Activated naive CD4-positive, alpha-beta T cell treated with anti-CD3 and anti-CD28 coated beads, Interleukin-2, amount 50 U/mL, for 72 hours (primary cell): Measurements from ENCODE around the gene EGFR. TPM values are rescaled to one million over a fixed set of nuclear protein-coding genes. Genes with fewer than 3 reads are reported as not detected.

Experiments
- ATAC-seq, 2 donors: fragments of 150-1000 bp; cut with Tn5 transposase; 2 replicates each; pipeline ENCODE4 v1.10.0; 2021; ENCODE audit warnings: mild to moderate bottlenecking in 2 of 2, moderate library complexity in 2 of 2
- DNase-seq, 2 donors: peaks; one replicate each; pipeline ENCODE4 v3.0.0; 2021 to 2022; ENCODE audit warnings: low spot score in 2 of 2
- H3K27ac Mint-ChIP-seq, 2 donors: one replicate each; pipeline ENCODE4 v1.8.0; 2022; ENCODE audit warnings: mild to moderate bottlenecking in 2 of 2, mixed read lengths in 2 of 2
- H3K36me3 Mint-ChIP-seq, 2 donors: one replicate each; pipeline ENCODE4 v1.8.0; 2022; ENCODE audit warnings: mixed read lengths in 2 of 2
- H3K9me3 Mint-ChIP-seq, 2 donors: one replicate each; pipeline ENCODE4 v1.8.0; 2022; ENCODE audit warnings: mixed read lengths in 2 of 2
- total RNA-seq, 2 donors: library from RNA; stranded (reverse); gene quantifications; one replicate each; pipeline ENCODE4 v1.2.3, GENCODE V29; 2022

Gene EGFR
- total RNA-seq, 2 donors from 2014 or later: not detected

DNA sequence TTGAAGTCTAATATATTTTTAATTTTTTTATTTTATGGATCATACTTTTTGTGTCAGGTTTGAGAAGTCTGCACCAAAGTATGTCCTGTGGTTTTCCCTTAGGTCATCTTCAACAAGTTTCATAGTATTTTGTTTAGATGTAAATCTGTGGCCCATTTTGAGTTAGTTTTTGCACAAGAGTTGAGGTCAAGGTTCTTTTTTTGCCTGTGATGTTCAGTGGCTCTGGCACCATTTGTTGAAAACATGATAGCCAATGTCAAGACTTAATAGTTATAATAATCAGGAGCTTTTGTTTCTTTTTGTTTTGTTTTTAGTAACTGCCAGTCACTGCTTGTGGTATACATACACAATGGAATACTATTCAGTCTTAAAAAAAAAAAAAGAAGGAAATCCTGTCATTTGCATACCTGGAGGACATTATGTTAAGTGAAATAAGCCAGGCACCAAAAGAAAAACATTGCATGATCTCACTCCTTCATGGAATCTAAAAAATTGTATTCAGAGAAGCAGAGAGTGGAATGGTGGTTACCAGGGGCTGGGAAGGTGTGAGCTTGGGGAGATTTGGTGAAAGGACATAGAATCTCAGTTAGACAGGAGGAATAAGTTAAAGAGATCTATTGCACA is 61.3 kb downstream of the EGFR start:
- Mint-ChIP-seq H3K9me3 (no peaks in the 10 kb centered on the region), H3K27ac (no peak overlapping the region), H3K36me3 (no peaks in the 10 kb centered on the region)
- ATAC-seq (no peak), DNase-seq (no peak)

- DNase-seq: no peak
- Mint-ChIP-seq H3K36me3 (no peaks in the 10 kb centered on the region), H3K27ac (no peak overlapping the region), H3K9me3 (no peaks in the 10 kb centered on the region)
- no peak for ATAC-seq
Measured at GRCh38 chr7:55081068-55081467, 62.3 kb downstream of the EGFR start.

DNA sequence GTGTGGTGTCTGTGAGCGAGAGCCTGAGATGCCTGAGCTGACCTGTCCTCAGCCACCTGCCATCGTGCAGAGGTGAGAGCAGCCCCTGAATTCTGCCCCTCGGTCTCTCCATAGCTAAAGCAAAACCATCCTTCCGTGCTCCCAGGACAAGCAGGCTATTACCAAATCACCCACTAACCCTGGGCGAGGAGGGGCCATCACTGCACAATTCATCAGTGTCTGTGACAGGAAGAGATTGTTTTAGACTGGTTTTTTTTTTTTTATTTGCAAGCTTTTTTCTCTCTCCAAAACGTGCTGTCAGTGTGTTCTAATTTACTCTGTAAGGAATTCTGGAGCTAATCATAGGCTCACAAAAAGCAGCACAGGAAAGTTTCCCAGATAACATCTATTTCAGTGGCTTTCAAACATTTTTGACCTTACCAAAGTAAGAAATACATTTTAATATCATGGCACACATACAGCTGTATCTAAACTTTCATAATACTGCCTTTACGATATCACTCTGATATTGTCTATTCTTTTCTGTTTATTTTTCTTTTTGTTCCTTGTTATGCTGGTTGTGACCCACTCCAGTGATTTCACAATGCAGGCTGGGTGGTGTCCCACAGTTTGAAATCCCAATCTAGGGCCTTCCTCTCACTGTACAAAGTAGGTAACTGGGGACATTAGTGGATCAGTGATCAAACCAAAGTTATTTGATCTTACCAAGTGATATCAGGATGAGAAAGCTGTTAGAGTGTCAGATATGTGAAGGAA is 62.8 kb downstream of the EGFR start:
- DNase-seq (no peak), ATAC-seq (no peak)
- Mint-ChIP-seq H3K36me3 (no peaks in the 10 kb centered on the region), H3K27ac (no peak overlapping the region), H3K9me3 (no peaks in the 10 kb centered on the region)

- H3K27ac Mint-ChIP-seq: no peak overlapping the region
- ATAC-seq (no peak), DNase-seq (no peak)
- no peaks in the 10 kb centered on the region for H3K9me3 Mint-ChIP-seq
- no peaks in the 10 kb centered on the region for H3K36me3 Mint-ChIP-seq
Measured at GRCh38 chr7:55082228-55082603, 63.4 kb downstream of the EGFR start.

- Mint-ChIP-seq H3K27ac (no peak overlapping the region), H3K9me3 (no peaks in the 10 kb centered on the region), H3K36me3 (no peaks in the 10 kb centered on the region)
- ATAC-seq (no peak), DNase-seq (no peak)
Measured at GRCh38 chr7:55083206-55083605, 64.4 kb downstream of the EGFR start.

DNA sequence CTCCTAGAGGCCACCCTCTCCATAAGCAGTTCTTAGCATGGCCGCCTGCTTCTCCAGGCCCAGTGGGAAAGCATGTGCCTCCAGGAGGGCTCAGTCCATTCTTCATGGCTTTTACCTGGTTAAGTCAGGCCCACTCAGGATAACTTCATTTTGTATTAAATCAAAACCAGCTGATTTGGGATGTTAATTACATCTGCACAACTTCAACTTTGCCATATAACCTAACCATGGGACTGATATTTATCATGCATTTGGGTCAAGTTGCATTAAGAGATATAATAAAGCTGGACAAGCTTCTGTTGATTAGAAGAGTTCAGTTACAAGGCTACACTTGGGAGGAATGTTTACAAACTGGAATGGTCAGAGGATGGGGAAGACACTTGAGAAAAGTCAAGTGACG is 65.5 kb downstream of the EGFR start:
- Mint-ChIP-seq H3K9me3 (no peaks in the 10 kb centered on the region), H3K36me3 (no peaks in the 10 kb centered on the region), H3K27ac (no peak overlapping the region)
- ATAC-seq (no peak), DNase-seq (no peak)

DNA sequence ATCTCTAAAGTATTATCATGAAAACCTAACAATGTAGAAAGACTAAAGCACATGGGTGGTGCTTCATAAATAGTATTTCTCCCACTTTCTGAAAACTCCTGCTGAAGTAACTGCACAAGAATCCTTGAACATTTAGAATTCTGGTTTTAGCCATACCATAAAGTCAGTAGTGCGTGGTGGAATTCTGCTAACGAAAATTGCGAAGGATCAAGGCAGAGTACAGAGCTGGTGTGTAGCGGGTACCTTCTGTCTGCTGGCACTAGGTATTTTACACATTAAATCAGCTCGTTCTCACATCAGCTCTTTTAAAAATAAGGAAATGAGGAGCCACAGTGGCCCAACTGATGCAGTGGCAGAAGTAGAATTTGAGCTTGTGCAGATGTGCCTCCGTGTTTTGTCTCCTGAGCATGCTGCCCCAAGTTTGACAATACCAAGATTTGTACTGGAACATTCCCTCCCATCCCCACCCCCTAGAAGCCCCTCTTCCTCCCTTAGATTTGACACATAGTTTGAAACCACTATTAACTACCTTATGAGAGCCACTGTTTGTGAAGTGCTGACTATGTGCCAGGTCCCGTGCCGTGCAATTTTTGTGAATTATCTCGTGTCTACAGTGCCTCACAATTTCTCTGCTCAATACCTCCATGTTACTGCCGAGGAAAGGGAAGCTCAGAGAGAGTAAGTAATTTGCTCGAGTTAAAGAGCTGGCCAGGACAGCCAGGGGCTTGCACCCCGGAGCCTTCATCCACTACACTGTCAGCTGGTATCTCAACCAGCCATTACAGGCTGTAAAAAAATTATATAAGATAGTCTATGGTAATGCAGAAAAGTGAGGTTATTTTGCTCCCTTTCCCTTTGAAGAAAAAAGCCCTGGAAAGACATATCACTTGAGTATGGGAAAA is 66.9 kb downstream of the EGFR start:
- H3K27ac Mint-ChIP-seq: peak overlapping the region in 1 of 2 donors; percentile 12
- H3K9me3 Mint-ChIP-seq: no peaks in the 10 kb centered on the region
- ATAC-seq (peak; percentile 30 to 56), DNase-seq (no peak)
- no peaks in the 10 kb centered on the region for H3K36me3 Mint-ChIP-seq

GRCh38 chr7:55086413-55087201 is 67.8 kb downstream of the EGFR start:
- Mint-ChIP-seq H3K27ac (peak overlapping the region in 1 of 2 donors; percentile 12), H3K9me3 (no peaks in the 10 kb centered on the region), H3K36me3 (no peaks in the 10 kb centered on the region)
- DNase-seq (peak; percentile 14 to 59), ATAC-seq (peak; percentile 83 to 90)

DNA sequence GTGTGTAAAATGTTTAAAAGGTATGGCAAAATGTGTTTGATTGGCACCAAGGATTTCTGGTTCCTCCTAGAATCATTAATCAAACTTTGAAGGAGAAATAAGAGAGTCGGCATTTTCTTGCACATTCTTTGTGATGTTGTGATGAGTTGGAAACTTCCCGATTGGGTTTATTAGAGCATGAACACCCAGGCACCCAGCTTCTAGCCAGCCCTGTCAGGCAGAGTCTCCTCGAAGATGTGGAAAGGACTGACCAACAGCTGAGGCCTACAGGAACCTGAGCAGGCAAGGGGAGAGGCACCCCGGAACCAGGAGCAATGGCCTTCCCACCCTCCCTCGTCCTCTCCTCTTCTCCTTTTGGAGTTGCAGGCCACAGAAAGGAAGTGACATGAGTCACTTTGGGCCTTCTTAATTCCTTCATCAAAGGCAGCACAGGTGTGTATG is 68.7 kb downstream of the EGFR start:
- H3K36me3 Mint-ChIP-seq: no peaks in the 10 kb centered on the region
- no peaks in the 10 kb centered on the region for H3K9me3 Mint-ChIP-seq
- ATAC-seq (no peak), DNase-seq (no peak)
- H3K27ac Mint-ChIP-seq: no peak overlapping the region

- no peak overlapping the region for H3K27ac Mint-ChIP-seq
- no peaks in the 10 kb centered on the region for H3K36me3 Mint-ChIP-seq
- ATAC-seq (no peak), DNase-seq (no peak)
- H3K9me3 Mint-ChIP-seq: no peaks in the 10 kb centered on the region
Measured at GRCh38 chr7:55088107-55088506, 69.3 kb downstream of the EGFR start.

DNA sequence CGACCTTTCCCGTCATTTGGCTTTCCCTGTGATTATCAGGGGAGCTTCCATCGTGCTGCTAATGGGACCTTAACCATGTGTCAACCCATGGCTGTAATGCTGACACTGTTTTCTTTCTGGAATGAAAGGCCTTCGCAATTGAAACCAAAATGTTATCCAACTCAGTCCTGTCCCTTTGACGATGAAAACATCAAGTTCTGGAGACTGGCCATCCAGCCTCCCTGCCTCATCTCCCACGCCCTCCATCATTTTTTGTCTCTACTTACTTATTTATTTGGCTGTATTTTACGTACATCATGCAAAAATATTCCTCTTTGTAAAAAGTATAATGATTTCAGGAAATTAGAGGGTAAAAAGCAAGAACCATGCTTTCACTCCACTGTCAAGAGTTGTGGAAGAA is 69.8 kb downstream of the EGFR start:
- H3K9me3 Mint-ChIP-seq: no peaks in the 10 kb centered on the region
- no peak for DNase-seq
- no peak for ATAC-seq
- no peak overlapping the region for H3K27ac Mint-ChIP-seq
- no peaks in the 10 kb centered on the region for H3K36me3 Mint-ChIP-seq

DNA sequence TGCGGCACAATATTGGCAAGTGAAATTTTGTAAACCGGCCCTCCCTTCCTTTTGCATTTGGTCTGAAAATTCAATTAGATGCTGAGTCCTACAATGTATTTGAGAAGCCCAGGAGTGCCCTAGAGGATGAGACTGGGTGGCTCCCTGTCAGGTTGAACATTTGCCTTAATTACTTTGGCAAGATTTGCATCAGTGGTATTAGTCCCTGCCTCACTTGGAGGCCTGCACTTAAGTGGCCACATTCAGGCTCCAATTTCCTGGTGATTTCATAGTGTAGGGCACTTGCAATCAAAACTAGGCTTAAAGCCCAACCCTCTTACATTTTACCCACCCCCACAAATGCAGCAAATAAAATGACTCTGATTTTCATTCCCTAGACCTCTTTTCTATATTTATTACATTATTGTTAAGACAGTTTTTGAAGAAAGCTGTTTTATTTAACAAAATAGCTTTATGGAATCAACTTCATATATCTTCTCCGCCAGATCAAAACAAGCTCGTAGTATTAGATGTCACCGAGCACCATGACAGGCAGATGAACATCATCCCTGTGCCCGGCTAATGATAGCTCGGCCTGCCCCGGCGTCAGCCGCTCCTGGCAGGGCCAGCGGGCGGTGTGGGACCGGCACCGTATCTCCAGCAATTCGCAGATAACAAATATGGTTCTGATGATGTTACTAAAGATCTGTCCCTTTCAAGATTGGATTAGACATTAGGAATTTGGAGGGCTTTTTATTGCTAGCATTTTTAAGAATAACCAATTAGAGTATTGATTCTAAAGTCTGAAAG is 73.6 kb downstream of the EGFR start:
- H3K36me3 Mint-ChIP-seq: no peaks in the 10 kb centered on the region
- ATAC-seq (no peak), DNase-seq (no peak)
- no peak overlapping the region for H3K27ac Mint-ChIP-seq
- no peaks in the 10 kb centered on the region for H3K9me3 Mint-ChIP-seq

GRCh38 chr7:55092975-55093373 is 74.2 kb downstream of the EGFR start:
- no peak for DNase-seq
- no peak overlapping the region for H3K27ac Mint-ChIP-seq
- ATAC-seq: no peak
- H3K36me3 Mint-ChIP-seq: no peaks in the 10 kb centered on the region
- H3K9me3 Mint-ChIP-seq: no peaks in the 10 kb centered on the region

DNA sequence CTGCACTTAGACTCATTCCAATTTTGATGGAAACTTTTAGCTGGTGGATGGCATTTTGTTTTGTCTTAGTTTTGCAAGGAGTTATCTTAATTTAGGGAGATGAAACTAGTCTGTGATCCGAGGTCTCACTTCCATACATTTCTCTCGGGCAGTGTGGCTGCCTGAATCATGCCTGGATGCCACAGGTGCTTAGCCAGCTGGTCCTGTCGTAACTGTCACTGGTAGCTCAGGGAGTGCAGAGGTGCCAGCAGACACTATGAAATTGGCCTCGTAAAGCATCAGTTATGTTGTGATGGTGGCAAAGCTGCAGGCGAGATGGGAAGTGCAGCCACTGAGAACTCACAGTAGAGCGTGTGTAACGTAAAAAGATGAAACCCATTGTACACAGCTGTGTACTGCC is 74.9 kb downstream of the EGFR start:
- no peaks in the 10 kb centered on the region for H3K9me3 Mint-ChIP-seq
- H3K36me3 Mint-ChIP-seq: no peaks in the 10 kb centered on the region
- H3K27ac Mint-ChIP-seq: no peak overlapping the region

GRCh38 chr7:55094092-55094690 is 75.4 kb downstream of the EGFR start:
- Mint-ChIP-seq H3K27ac (no peak overlapping the region), H3K36me3 (no peaks in the 10 kb centered on the region), H3K9me3 (no peaks in the 10 kb centered on the region)
- DNase-seq: no peak
- ATAC-seq: no peak

More for the DNA sequence above, 74.9 kb downstream of the EGFR start:
- ATAC-seq (no peak), DNase-seq (no peak)

DNA sequence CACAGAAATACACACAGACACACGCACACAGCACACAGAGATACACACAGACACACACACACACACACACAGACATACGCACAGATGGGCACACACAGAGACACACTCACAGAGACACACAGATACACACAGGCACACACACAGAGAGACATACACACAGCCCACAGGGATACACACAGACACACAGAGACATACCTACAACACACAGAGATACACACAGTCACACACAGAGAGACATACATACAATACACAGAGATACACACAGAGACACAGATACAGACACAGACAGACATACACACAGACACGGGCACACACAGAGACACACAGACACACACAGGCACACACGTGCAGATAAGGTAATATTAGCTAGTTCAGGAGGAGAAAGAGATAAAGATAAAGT is 76.9 kb downstream of the EGFR start:
- no peak for ATAC-seq

More for the DNA sequence above, 76.9 kb downstream of the EGFR start:
- Mint-ChIP-seq H3K27ac (no peak overlapping the region), H3K9me3 (no peaks in the 10 kb centered on the region), H3K36me3 (no peaks in the 10 kb centered on the region)
- DNase-seq: no peak
